Fibroblast of the conjunctiva (primary cell): ENCODE data around the gene TNFSF11.

Experiments used
- DNase-seq: peaks from one replicate; pipeline ENCODE4 v3.0.0-alpha.2; 2010; ENCODE audit warnings: low read depth

TNFSF11 gene

DNA sequence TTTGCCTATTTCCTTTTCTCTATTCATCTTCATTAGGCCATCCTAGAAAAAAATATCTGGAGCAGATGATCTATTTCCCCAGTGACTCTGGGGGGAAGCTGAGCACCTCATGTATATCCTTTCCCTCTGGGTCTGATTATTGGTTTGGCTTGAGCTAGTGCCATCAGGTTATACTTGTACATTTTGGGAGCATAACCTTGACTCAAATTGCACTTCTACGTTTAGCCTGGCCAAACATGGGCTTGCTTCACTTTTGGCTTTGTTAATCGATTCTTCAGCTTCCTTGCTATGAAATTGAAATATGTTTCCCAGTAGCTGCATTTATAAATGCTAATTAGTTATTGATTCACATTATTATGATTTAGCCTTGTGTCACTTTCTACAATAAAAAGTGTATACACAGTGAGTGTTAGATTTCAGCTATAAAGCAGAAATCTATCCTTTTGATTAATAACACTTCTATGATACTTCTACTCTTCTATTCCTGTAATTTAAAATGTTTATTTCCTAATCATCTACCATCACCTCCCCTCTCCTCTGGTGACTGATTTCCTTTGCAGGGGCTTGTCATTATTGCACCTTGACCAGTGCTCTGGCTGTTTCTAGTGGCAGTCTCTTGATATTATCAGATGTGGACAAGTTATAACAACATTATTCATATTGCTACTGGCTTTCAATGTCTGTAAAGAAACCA lies 37.3 kb downstream of the TNFSF11 start:
- DNase-seq = no peak

DNA sequence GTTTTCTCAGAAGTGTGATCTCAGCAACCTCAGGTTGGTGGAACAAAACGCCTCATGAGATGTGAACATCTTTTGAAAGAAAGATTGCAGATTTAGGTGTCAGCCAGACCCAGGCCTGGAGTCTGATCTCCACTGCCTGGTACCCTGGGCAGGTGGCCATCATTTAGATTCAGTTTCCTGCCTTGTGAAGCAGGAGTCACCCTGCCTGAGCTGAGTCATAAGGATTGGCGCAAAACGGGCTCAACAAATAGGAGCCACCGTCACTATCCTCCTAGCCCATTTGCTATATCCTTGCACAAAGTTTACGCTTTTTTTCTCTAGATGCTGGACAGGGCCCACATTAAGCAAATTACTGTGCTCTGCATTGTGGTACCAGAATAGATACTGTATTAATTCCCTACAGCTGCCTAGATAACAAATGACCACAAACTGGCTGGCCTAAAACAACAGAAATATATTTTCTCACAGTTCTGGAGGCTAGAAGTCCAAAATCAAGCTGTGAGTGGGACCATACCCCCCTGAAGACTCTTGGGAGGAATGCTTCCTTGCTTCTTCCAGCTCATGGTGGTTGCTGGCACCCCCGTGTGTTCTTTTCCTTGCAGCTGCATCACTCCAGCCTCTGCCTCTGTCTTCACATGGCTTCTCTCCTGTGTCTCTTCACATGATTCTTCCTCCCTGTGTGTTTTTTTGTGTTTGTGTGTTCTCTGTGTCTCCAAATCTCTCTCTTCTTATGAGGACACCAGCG lies 38.2 kb downstream of the TNFSF11 start:
- DNase-seq = no peak

DNA sequence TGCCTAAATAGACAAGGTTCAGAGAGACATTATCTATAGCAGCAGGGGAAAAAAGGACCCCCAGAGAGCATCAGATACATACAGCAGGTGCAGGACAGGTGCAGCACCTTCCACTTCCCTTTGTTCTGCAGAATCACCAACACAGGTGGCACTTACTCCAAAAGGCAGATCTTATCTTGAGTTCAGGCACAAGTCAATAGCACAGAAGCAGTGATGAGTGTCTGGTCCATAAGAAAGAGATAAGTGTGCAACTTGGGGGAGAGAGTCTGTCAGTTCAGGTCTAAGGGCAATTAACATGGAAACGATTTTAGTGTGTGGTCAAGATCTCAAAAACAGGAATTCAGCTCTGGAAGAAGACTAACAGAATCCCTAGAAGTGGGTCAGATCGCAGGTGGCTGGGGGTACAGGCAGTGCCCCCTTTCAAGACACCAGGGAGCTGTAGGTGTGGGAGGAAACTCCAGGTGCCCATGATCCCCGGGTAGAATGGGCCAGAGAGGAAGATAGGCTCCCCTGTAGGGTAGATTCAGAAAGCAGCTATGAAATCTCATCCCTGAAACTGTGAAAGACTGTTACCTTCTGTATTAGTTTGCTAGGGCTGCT lies 40.6 kb downstream of the TNFSF11 start:
- no peak for DNase-seq

DNA sequence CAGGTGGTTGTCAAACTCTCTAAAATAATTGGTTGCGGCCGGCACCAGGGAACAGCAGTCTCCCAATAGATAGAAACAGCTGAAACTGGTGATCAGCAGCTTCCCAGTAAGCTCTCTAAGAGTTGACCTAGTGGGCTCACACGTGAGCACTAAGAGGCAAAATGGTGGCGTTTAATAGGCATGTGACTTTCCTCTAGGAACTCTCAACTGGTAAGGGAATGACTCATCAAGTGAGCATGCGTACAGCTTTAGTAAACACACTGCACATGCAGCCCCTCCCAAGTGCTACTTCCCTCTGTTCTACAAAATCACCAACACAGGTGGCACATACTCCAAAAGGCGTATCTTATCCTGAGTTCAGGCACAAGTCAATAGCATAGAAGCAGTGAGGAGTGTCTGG lies 41.7 kb downstream of the TNFSF11 start:
- peak; percentile 12 for DNase-seq

DNA sequence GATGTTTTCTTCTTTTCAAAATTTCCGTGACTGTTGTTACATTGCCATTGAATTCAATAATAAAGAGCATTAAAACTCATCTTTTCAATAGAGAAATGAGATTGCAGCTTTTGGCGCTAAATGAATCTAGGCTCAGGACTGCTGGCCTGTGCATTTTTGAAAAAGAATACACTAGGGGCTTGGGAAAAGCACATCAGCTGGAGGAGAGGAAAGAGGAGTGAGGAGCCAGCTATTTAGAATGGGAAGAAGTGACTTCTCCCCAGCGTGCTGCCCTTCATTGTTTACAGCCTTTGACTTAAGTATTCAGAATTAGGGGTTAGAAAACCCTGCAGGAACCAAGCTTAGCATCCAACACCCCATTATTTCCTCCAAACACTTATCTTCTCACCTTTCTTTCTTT lies 43.3 kb downstream of the TNFSF11 start:
- DNase-seq = no peak

DNA sequence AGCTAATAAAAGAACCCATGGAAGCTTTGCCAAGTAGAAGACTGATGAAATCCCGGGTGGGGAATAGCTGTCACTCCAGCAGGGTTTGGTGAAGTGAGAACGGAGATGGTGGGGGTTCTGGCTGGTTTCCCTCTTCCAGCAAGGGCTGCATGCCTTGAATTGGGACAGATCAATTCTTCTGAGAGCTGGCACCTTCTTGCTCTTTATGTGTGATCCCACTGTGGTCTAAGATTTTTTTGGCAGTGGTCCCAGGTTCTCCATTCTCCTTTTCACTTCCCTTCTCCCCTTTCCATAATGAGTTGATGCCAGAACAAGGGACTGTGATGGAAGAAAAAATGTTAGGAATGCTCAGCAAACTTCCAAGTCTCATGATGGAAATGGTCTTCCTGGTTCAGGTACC lies 50.0 kb downstream of the TNFSF11 start:
- DNase-seq = no peak

DNA sequence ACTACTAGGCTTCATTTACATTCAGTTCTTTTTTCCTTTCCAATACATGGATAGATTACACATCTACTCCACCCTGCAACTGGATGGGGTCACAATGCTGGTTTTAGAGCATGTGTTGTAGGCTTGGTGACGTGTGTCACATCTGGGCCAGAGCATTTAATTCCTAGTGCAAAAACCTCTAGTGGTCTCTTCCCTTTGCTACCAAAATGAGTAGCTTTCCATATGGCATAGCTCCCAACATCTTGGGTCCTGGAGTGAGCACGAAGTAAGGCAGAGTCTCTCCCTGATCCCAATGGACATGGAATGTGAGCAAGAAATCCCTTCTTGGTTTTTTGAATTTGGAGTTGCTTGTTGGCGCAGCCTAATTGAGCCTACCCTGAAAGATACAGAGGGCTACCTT lies 51.7 kb downstream of the TNFSF11 start:
- DNase-seq = no peak

DNA sequence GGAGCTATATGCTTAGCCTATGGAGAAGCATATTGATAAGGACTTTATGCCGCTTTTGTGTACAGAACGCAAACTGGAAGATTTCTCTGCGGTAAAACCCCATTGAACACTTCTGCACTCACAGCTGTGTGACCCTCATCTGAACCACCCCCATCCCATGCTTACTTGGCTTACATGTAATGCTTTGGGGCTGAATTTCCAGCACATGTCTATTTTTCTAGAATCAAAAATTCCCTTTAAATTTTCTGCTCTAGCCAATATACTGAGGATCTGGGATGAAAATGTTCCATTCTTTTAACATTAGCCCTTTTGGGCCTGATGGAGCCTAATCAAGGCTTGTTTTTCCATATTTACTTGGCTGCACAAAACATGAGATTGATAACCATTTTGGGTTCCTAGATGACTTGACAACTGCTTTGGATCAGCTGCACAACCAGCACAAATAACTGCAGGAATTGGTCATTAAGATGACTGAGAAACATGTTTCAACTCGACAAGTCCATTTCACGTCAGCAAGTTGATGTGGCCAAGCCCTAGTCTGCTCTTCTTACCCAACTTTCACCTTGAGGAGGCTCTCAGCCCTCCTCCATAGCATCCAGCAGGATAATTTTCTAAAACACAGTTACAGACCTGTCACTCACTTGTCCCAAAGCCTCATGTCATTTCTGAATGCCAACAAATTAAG lies 52.4 kb downstream of the TNFSF11 start:
- no peak for DNase-seq

DNA sequence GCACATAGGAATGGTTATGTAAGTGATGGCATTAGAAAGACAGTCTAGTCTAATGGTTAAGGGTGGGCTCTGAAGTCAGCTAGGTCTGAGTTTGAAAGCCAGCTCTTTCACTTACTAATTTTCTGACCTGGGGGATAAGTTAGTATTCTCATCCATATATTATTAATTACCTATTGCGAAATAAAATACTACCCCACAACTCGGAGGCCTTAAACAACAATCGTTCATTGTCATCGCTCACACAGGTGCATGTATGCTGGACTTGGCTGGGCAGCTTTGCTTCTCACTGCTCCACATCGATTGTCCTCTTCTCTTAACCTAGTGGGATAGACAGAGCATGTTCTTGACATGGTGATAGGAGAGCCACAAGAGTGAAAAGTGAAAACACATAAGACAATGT lies 54.7 kb downstream of the TNFSF11 start:
- DNase-seq = no peak

DNA sequence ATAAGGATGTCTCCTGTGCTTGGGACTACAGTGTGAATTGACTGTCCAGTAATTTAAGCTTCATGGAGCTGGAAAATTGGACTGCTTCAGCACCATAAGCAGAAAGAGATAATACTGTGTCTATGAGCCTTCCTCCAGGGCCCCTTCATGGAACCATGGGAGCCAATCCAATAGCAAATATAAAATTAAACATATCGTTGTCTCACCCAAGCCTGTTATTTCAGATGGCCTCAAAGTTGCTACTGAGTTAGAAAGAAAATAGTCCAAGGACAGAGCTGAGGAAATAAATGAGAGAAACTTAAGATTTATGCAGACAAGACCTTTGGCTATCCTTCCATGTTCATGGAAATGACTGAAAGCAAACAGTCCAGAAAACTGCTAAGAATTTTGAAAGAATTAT lies 57.2 kb downstream of the TNFSF11 start:
- DNase-seq = no peak

DNA sequence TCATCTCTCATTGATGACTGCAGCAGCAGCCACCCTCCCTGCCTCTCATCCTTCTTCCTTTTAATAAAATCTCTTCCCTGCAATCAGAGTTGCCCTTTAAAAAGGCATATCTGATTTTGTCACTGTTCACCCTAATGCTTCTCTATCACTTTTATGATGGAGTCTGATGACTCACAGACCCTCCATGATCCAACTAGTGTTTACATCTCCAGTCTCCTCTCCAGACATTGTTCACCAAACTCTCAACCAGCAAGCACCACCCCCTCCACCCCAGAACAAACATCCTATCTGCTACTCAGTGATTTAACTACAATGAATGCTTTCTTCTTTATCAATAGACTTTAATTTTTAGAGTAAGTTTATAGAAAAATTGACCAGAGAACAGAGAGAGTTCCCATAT lies 59.5 kb downstream of the TNFSF11 start:
- no peak for DNase-seq

DNA sequence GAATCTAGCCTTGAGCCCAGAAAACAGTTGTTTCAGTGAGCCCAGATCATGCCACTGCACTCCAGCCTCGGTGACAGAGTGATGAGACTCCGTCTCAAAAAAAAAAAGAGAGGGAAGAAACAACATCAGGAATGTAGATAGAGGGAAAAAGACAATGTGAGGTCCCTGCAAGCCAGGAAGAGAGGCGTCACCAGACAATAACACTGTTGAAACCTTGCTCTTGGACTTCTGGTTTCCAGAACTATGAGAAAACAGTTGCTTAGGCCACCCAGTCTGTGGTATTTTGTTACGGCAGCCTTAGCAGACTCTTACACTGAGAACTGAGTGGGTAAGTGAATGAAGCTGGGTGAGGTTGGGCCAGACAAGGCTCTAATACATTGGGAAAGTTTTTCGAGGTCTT lies 64.1 kb downstream of the TNFSF11 start:
- DNase-seq = no peak

DNA sequence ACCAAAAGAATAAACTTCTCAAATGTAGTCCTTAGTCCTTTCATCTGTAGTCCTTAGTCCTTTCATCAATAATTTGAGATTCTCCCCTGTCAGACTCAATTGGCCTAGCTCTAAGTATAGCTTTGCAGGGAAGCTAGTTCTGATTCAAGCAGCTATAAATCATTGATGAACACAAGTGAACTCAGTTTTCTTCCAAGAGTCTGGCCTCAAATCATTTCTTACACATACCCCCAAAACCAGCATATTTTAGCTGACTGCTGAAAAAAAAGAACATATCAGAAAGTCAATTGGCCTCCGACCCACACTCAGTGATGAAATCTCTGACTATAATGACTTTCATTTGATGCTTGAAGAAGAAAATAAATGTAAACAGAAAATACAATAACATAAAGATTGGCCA lies 64.9 kb downstream of the TNFSF11 start:
- DNase-seq = no peak

DNA sequence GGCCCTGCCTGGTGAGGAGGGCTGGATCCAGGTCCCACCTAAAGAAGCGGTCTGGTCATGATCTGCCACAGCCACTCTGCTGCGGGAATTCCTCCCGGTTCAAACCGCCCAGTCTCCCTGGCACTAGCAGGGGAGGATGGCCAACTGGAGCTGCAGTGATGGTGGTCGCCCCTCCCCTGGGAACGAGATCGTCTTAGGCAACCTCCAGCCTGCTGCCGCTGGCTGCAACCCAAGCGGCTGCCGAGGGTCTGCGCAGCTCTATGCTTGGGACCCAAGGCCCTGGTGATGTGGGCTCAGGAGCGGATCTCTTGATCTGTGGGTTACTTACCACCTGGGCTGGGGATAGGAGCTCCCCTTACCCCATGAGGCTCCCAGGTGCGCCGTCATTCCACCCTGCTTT lies 69.1 kb downstream of the TNFSF11 start:
- DNase-seq = no peak

DNA sequence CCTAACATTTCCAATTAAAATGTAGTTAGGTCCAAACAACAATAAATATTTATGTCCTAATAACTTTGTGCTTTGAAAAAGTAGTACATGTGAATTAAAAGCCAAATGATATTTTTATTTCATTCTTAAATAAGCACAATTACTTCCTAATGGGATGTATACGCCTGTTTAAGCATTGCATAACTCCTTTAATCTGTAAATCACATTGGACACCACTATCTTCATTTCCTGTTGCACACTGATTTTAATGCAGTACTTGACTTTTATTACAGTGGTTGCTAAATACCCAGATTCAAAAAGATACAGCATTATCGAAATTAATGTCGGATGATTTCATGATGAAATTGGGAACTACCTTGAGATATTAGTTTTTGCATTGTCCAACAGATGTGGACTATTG lies 70.9 kb downstream of the TNFSF11 start:
- DNase-seq = no peak

DNA sequence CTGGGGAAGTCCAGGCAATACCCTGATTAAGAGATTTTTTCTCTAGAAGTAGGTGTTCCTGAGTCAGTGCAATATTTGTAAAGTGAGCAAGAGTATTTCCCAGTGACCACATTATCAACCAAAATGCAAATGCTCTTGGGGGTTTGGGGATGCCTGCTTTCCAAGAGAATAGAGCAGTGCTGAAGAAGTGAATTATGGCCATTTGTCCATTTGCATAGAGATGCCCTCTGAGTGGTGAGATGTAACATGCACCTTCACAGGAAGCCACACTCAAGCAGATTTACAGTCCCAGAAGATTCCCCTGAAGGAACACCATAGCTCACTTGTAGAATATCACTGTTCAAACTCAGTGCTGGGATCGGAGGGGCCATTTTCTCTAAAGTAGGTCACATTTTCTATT lies 71.8 kb downstream of the TNFSF11 start:
- no peak for DNase-seq

DNA sequence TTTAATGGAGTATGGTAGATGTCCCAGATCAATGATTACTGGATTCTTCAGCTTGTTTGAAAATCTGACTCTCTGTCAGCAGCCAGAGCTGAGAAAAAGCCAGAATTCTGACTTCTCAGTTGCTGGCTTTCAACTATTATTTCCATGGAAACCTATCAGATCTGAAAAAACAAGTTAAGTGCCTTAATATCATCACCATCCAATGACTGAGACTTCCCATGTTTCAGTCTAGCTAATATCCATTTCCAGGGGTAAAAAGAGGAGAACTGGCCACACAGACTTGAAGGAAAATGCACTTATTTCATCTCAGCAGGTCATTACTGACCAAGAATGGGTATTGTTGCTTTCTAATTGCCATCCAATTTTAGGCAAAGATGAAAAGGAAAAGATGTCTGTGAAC lies 75.2 kb downstream of the TNFSF11 start:
- DNase-seq = no peak

DNA sequence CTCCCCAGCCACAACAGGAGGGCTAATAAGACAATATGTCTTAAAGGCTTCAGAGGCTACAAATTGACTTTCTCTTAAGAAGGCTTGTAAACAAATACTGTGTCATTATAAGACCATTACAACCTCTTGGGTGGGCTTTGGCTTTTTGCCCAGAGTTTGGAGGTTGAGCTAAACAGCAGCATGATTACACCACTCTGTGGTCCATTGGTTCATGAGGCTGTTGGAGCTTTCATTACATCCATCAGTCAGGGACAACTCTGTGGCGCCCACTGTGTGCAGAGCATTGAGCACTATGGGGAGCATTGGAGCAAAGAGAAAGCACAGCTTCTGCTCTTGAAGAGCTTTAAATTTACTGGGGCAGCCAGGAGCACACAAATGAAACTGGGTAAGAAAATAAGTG lies 75.9 kb downstream of the TNFSF11 start:
- DNase-seq = no peak

DNA sequence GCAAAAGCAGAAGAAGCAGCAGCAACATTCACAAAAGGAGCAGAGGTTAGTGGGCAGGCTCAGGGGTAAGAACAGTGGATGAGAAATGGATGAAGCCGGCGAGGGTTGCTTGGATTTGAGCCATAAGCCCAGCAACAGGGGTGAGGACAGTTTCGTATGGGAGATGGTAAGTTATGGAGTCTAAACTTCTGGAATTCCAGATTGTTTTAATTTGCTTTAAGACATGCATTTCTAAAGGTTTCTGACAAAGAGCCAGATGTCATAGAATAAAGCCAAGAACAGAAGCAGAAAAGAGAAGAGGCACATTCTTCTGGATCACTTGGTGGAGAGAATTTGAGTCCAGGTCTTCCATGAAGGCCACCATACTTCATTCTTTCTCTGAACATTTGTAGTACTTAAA lies 76.6 kb downstream of the TNFSF11 start:
- DNase-seq = peak; percentile 53

DNA sequence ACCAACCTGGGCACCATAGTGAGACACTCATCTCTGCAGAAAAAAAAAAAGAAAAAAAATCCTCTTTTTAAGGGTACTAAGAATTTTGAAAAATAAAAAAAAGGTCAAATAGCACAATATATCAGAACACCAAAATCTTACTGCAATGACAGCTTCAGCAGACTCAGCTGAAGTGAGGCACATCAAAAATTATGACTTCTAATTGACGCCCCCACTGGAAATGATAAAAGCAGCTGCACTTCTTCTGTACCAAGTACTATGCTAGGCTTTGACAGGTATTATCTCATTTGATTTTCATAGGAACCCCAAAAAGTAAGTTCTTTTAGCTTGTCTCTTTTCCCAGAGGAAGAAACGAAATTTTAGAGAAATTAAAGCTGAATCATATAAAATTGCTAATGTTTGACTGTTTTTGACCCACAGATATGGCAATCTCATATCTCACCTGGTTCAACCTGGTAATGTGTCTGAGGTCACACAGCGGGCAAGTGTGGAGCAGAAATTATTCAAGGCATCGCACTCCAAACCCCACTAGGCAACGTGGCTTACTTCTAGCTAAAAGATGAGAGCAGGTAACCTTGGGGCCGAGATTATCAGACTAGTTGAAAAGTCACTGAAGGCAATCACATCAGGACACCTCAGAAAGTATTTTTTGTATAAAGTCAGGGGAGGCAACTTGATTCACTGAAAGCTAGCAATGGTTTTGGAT lies 78.1 kb downstream of the TNFSF11 start:
- DNase-seq = no peak

DNA sequence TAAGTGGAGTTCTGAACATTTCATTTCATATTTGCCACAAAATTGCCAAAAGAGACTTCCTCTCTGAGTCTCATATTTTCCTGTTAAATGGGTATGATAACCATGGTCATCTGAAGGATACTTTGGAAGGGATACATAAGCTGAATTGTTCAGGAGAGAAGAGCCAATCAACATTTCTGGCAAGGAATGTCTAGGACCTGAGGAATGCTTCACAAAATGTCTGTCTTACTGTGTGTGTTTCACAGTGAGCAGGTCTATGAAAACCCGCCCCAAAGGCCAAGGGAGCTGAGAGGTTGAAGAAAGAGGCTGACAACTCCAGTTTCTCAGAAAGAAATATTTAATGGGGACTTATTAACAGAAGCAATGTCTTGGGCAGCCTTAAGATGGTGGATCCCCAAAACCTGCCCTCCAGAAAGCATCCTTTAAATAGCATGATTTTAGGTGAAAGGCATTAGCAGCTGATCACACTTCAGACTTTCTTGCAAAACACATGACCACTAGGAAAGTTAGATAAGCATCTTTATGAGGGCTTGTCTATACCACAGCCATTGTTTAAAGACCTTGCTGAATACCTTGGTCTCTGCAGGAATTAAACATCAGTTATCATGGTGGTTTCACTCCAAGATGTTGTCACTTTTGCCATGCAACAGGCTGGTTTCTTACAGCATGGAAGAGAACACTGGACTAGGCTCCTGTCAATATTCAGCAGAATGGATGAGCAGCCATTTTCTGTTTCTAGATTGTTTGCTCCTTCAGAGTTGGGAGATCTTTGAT lies 78.9 kb downstream of the TNFSF11 start:
- no peak for DNase-seq

DNA sequence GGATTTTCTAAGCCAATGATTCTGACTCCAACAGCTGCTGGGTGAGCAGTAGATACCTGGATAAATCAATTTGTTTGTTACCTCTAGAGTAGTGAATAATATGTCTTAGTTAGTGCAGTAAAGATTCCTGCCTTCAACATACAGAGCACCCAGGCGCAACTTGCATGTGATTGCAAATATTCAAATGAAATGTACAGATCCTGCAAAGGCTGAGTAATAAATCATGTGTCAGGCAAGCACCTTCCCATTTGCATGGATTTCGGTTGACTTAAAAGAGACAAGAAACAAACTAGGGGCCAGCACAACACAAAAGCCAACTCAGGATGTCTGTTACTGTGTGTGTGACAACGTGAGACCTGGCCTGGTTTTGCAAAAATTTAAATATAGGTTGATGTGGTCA lies 79.7 kb downstream of the TNFSF11 start:
- no peak for DNase-seq
